ENCODE results near the gene ADRA2B. TPM values are rescaled to one million over a fixed set of nuclear protein-coding genes. Genes with fewer than 3 reads are reported as not detected.

The ADRA2B gene
- total RNA-seq, 1 experiment from 2014 or later = not detected

GRCh38 chr2:96138179-96139145, 22.1 kb upstream of the ADRA2B start, which contains the start of gene ASTL:
TSS of gene ASTL (minus strand) at chr2:96138502. CDS start at chr2:96138436, 66 bp downstream.
- DNase-seq (ENCODE audit: low read depth) = no peak

GRCh38 chr2:96137321-96138178, 21.2 kb upstream of the ADRA2B start:
- DNase-seq (ENCODE audit: low read depth) = no peak

DNA sequence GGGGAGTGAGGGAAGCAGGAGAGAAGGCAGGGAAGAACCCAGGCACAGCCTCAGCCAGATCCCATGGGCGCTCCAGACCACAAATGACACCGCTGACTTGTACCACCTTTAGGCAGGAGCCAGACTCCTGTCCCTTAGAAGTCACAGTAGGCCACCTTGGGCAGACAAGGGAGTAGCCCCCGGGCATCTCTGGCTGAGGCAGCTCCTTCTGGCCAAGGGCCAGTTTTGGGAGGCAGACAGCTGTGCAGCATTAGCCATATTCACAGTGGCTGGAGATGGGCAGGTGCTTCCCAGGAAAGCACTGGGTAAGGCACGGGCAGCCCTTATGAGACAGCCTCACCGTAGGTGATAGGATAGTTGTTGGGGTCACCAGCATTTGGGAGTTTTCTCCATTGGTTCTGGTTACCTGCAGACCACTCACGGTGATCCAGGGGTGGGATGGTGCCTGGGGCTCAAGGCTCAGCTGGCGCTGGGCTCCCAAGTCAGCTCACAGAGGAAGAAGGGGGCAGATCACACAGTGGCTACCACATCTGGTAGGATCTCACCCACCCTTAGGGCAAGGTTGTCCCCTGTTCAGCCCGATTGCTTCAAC, 19.9 kb upstream of the ADRA2B start:
- no peak for DNase-seq (ENCODE audit: low read depth)

- DNase-seq (ENCODE audit: low read depth) = no peak
These were observed 19.2 kb upstream of the ADRA2B start for GRCh38 chr2:96135621-96136020.

DNA sequence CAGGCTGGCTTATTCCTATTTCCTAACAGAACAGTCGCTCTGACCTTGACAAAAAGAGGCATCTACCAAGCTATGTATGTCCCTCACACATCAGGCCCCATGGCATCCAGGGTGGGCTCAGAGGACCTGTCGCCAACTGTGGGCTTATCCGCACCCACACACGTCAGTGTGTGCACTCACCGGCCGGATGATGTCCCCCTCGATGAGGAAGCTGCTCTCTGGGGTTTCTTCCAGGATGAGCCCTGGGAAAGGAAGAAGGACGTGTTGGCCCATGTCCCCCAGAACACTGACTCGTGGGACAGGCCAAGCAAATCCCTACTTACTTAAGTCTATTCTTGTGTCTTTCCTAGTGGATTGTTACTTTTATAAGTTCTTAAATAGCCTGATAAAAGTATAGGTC, 18.8 kb upstream of the ADRA2B start:
- DNase-seq (ENCODE audit: low read depth) = no peak

DNA sequence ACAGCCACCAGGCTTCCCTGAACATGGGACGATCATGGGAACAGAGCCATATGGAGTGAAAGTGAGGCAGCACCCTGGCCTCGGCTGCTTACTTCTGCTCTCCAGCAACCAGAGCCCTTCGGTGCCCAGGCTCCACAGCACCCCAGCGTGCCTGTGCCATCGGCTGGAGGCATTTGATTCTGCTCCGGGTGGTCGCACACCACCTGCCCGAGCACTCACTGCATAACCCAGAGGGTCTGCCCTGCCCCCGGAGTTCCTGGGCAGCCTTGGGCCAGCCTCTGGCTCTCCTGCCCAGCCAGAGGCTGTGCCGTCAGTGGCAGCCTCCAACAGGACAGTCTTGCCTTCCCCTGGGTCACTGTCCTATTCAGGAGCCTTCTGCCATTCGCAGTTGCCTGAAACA, 18.1 kb upstream of the ADRA2B start:
- DNase-seq (ENCODE audit: low read depth) = no peak

GRCh38 chr2:96131813-96132745, 15.7 kb upstream of the ADRA2B start:
- no peak for DNase-seq (ENCODE audit: low read depth)

GRCh38 chr2:96131152-96131812, 14.9 kb upstream of the ADRA2B start:
- no peak for DNase-seq (ENCODE audit: low read depth)

DNA sequence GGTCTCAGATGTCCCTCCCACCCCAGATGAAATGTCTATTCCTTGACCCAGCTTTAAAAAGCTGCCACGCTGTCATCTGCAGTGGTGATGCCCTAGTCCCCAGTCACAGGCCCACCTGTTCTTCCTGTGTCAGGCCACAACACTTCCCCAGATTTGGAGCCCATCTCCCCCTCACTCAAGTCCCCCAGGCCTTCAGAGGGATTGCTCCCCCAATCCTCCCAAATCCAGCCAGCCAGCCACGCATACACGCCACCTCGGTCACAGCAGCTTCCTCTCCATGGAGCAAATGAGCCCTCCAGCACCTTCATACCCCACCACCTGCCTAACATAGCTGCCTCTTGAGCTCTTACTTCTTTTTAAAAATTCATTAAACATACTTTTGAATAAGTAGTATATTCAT, 14.1 kb upstream of the ADRA2B start:
- DNase-seq (ENCODE audit: low read depth) = no peak

- DNase-seq (ENCODE audit: low read depth) = no peak
These were observed 13.3 kb upstream of the ADRA2B start for GRCh38 chr2:96129528-96130120.

DNA sequence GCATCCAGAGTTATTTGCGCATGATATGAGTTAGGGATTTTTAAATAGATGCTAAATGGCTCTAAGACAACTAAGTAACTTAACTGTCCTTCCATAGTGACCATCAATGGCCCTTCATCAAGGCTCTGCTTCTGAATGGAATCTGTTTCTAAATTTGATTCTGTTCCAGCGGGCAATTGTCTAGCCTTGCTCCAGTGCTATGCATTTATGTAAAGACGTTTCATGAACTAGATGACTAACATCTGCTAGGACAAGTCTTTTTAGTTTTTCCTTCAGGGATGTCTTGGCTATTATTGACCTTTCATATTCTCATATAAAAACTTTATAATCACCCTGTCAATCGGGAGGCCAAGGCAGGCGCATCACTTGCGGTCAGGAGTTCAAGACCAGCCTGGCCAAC, 12.1 kb upstream of the ADRA2B start:
- no peak for DNase-seq (ENCODE audit: low read depth)

GRCh38 chr2:96124406-96125265, 8.3 kb upstream of the ADRA2B start:
- no peak for DNase-seq (ENCODE audit: low read depth)

DNA sequence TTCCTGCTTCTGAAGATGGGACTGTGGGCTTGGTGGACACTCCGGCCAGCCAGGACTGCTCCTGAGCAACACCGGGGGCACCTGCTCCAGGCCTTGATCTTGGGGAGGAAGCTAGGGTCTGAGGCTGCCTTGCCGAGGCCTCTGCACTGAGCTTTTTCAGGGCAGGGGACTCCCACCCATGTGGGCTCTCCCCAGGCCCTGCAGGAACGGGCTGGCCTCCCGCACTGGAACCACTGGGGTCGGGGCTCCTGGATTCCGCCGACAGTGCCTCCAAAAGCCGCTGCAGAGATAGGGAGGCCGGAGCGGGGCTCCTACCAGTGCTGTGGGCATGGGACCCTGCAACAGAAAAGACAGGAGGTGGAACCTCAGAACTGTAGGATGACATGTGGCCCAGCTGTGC, 7.6 kb upstream of the ADRA2B start:
- DNase-seq (ENCODE audit: low read depth) = no peak

GRCh38 chr2:96123290-96123689, 6.9 kb upstream of the ADRA2B start:
- DNase-seq (ENCODE audit: low read depth) = no peak

- peak; percentile 13 for DNase-seq (ENCODE audit: low read depth)
These were observed 6.0 kb upstream of the ADRA2B start for GRCh38 chr2:96122391-96122790.

DNA sequence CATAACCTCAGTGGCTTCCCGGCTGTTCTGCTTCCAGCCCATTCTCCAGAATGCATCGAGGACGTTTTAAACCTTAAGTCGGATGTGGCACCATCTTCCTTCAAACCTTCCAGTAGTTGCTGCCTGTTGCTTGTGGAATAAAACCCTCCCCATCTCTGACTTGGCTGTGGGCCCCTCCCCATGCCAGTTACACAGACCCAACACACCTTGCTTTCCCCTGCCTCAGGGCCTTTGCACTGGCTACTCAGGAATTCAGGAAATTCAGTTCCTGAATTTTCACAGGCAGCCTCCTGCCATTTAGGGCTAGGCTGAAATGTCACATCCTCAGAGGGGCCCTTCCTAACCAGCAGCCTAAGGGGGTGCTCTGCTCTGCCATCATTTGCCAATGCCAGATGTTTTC, 5.0 kb upstream of the ADRA2B start:
- no peak for DNase-seq (ENCODE audit: low read depth)

- no peak for DNase-seq (ENCODE audit: low read depth)
These were observed 4.6 kb upstream of the ADRA2B start for GRCh38 chr2:96120991-96121390.

DNA sequence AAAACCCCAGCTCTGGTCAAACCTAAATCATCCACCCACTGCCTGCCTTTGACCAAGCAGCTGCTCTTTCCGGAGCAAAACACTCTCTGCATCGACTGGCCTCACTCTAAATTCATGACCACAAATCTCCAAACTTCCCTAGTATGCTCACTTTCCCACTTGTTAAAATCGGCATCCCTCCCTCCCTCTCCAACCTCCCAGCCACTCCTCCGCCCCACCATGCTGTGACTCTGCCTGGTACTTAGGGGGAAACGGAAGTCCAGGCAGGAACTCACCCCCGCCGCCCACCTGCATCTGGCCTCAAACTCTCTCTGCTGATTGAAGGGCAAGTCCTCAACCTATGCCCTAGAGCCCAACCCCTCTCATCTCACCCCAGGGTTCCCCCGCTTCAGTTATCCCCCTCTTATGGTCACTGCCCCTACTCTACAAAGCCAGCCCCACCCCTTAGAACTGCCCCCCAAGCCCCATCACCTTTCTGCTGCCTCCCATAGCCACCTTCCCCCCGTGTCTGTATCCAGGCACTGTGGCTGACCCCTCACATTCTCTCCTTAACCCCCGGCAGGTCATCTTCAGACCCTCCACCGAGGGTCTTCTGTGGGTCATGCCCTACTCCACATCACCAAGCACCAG, 3.8 kb upstream of the ADRA2B start:
- no peak for DNase-seq (ENCODE audit: low read depth)

DNA sequence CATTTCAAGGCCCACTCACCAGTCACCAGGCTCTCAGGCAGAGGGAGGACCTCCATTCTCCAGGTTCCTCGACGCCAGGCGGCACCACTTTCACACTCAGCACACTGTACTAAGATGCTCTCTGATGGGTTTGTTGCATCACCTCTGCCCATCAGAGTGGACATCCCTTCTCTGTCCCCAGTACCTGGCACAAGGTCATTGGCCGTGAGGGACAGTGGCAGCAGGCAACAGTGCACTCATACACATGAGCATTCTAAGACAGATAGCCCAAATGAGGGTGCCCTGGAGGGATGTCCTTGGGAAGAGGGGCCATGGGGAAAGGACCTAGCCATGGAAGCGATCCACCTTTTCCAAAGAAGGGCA, 3.0 kb upstream of the ADRA2B start:
- no peak for DNase-seq (ENCODE audit: low read depth)
